Sciatic nerve (tissue), 2 donors: ENCODE measurements around the gene TSPEAR. TPM values are rescaled to one million over a fixed set of nuclear protein-coding genes. Genes with fewer than 3 reads are reported as not detected.

Experiments
- ATAC-seq: fragments of 200-7000 bp; cut with Tn5 transposase; one replicate; pipeline ENCODE4 v1.9.1; 2020; ENCODE audit warnings: mild to moderate bottlenecking, moderate library complexity
- DNase-seq: peaks from one replicate; pipeline ENCODE4 v3.0.0-alpha.2; 2020; ENCODE audit warnings: low spot score
- intact Hi-C: fragments of 100-400 bp; cut with DNase I; formaldehyde crosslinking; loops from one replicate; pipeline ENCODE4 v1.14.2; 2022
- total RNA-seq: library from RNA; stranded (reverse); fragmentation: NEBNext Ultra II Directional; extraction: Animal tissue kit (Norgen Biotek cat#: 25700); gene quantifications from one replicate; pipeline ENCODE4 v1.2.1, GENCODE V29; 2021
- donor health status: DM: no; HTN: no; CAD: no.
- donor health status: DM: no; HTN: no; CAD: no.

The TSPEAR gene
- total RNA-seq, result not detected

- ATAC-seq (no peak), DNase-seq (peak; percentile 40)
- intact Hi-C loops, result no loop called here
Measured at GRCh38 chr21:44711327-44712202, at the start of gene TSPEAR. Gene TSPEAR, minus strand, starts transcription at chr21:44711572. Its CDS starts 58 bp downstream, at chr21:44711514.

DNA sequence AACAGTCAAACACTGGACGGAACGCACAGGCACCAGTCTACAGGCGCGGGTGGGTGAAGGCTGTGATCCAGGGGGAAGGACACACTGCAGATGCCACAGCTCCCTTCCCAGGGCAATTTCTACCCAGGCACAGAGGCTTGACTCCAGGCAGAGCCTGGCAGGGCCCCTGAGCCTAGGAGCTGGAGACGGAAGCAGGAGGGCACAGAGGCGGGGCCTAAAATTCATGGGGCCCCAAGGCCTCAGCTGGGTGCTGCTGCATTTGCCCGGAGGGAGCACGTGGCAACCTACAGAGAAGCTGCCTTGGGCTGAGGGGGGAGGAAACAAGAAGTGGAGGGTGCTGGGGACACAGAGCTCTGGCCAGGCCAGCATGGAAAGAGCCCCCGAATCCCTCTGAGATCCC, 49.0 kb upstream of the TSPEAR start:
- DNase-seq, result peak; percentile 30
- intact Hi-C loops, result no loop called here

GRCh38 chr21:44759628-44760285, 48.4 kb upstream of the TSPEAR start:
- ATAC-seq, result no peak
- DNase-seq, result peak; percentile 47
- intact Hi-C loops, result no loop called here

More for the DNA sequence above, 49.0 kb upstream of the TSPEAR start:
- ATAC-seq, result no peak

DNA sequence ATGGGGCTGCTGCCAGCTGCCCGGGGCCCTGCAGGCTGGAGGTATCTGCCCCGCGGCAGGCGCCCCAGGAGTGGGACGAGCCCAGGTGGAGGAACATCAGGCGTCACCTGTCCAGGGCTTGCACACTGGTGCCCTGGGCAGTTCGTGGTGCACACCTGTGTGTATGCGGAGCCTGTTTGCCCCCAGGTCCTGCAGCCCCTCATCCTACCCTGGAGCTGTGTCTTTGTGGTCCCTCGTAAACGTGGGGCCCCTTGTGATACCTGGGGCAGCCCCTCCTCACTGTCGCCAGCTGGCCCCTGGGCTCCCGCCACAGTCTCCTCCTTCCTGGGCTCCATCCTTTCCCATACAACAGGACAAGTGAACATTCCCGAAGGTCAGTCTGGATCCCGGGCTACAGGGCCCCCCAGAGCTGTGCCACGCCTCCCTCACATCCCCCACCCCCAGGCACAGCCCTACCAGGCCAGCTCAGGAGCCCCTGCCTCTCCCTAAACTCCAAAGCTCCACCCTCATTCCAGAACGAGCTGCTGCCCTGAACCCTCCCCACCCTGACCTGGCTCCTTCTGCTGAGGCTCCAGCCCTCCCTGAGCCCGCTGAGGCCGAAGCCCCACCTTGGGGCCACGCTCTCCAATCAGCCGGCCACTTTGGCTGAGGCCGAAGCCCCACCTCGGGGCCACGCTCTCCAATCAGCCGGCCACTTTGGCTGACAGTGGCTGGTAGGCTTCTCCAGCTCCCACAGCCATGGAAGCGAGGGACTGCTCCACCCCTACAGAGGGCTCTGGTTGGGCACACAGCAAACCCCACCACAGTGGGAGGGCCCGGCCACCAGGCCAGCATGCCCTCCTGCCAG, 47.6 kb upstream of the TSPEAR start:
- ATAC-seq, result no peak
- DNase-seq, result peak; percentile 35
- intact Hi-C loops, result no loop called here

- intact Hi-C loops, result no loop called here
- DNase-seq (peak; percentile 49), ATAC-seq (no peak)
Measured at GRCh38 chr21:44758141-44758561, 46.8 kb upstream of the TSPEAR start.

- intact Hi-C loops, result no loop called here
- DNase-seq (peak; percentile 38), ATAC-seq (no peak)
Measured at GRCh38 chr21:44757731-44758130, 46.4 kb upstream of the TSPEAR start.

DNA sequence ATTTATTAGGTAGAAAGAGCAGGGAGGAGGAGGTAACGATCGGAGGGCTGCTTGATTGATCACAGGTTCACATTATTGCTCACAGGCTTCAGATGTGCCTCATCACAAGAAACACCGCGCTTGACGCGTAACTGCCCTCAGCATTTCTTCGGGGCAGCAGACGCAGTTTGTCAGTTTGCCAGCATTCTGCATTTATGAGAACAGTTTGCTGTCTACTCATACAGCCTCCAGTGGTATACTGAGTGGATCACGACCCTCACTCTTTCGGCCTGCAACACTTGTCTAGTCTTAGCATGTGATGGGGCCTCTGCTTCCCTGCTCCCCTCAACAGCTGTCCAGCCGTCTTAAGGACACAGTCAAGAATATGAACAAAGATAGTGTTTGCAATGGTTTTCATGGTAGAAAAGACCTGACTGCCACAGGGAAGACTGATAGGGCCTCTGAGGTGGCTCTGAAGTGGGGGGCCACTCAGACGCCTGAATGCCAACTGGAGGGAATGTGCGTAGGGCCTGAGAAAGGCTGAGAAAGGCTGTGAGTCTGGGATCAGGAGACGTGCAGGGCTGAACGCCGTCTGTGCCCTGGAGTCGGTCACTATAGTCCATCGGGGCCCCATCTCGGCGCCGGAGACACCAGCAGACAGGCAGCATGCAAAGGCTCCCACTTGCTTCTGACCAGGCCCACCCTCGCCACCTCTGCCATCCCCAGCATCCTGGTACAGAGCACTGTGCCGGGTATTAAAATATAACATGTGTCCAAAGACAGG, 45.2 kb upstream of the TSPEAR start:
- ATAC-seq, result no peak
- peak; percentile 42 for DNase-seq
- intact Hi-C loops, result no loop called here

GRCh38 chr21:44755227-44755626, 43.9 kb upstream of the TSPEAR start:
- ATAC-seq, result no peak
- intact Hi-C loops, result no loop called here
- peak; percentile 14 for DNase-seq

DNA sequence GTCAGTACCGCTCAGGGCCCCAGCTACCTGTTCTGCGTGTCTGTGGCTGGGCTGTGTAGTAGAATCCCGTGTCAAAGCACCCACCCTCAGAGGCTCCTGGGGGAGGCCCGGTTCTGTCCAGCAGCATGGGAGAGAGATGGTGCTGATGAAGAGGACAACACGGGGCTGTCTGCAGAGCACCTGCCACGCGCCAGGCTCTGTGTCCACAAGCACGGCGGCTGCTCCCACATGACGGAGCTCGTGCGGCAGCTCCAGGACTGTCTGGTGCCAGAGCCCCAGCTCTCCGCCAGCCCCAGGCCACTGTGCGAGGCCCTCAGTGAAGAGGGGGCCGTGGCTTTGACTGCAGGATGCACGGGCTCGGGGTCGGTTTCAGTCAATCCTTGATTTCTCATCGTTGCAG, 42.0 kb upstream of the TSPEAR start:
- DNase-seq (peak; percentile 42), ATAC-seq (no peak)
- intact Hi-C loops, result no loop called here

DNA sequence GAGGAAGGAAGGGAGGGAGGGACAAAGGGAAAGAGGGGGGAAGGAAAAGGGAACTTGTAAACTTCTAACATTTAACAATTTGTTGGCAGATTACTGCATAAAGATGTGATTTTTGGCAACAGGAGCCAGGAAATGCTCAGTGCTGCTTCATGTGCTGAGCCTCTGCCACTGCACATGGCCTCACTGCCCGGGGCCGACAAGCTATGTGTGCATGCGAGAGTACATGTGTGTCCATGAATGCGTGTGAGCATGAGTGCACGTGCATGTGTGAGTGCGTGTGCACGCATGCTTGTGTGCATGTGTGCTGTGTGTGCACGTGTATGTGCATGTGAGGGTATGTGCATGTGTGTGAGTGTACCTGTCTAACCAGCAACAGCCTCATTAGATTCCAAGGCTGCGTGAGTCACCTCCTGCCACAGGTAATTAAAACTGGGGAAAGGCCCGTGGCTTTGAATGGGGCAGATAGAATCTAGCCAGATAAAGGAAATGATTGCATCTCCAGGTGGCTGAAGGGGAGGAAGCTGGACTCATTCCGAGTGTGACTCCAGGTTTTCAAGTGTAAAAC, 41.4 kb upstream of the TSPEAR start:
- no peak for ATAC-seq
- intact Hi-C loops, result no loop called here
- peak; percentile 13 for DNase-seq

DNA sequence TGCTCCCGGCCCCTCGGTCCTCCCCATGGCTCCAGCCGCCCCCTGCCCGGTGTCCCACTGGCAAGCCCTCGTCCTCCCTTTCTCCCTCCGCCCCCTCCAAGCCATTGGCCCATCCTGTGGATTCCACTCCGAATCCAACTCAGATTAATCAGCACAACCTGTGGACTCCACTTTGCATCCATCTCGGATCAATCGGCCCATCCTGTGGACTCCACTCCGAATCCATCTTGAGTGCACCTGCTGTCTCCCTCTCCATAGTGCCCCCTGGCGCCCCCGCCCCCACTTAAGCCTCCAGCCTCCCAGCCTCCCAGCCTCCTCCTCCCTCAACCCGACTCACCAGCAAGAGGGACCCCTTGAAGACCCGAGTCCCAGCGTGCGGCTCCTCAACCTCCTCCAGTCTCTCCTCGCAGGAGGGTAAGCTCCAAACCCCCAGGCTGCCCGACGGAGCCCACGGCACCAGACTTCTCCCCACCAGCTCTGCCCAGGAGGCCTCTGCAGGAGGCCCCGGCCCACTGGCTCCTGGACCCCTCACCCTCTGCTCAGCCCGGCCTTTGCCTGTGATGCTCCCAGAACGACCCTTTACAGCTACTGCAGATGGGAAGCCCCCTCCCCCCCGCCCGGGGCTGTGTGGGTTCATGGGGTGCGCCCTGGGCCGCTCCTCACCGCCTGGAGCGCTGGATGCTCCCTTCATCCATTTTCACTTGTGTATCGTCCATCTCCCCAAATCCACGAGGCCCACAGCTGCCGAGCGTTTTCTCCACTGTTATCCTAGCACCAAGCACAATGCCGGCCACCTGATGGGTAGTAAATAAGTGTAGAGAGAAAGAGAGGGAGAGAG, 40.6 kb upstream of the TSPEAR start:
- ATAC-seq, result no peak
- peak; percentile 52 for DNase-seq
- intact Hi-C loops, result no loop called here

GRCh38 chr21:44751186-44751798, 39.9 kb upstream of the TSPEAR start:
- intact Hi-C loops, result no loop called here
- peak; percentile 44 for DNase-seq
- ATAC-seq, result no peak

DNA sequence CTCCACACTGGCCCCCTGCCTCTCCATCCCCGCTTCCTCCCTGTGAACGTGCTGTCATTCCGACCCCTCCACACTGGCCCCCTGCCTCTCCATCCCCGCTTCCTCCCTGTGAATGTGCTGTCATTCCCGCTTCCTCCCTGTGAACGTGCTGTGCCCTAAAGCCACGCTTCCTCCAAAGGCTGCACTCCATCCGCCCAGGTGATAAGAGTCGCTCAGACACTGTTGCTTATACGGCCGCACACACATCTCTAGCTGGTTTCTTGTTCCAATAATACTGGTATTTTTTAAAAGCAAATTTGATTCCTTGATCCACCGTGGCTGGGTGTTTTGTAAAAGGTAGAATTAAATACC, 39.3 kb upstream of the TSPEAR start:
- intact Hi-C loops, result no loop called here
- no peak for ATAC-seq
- no peak for DNase-seq

DNA sequence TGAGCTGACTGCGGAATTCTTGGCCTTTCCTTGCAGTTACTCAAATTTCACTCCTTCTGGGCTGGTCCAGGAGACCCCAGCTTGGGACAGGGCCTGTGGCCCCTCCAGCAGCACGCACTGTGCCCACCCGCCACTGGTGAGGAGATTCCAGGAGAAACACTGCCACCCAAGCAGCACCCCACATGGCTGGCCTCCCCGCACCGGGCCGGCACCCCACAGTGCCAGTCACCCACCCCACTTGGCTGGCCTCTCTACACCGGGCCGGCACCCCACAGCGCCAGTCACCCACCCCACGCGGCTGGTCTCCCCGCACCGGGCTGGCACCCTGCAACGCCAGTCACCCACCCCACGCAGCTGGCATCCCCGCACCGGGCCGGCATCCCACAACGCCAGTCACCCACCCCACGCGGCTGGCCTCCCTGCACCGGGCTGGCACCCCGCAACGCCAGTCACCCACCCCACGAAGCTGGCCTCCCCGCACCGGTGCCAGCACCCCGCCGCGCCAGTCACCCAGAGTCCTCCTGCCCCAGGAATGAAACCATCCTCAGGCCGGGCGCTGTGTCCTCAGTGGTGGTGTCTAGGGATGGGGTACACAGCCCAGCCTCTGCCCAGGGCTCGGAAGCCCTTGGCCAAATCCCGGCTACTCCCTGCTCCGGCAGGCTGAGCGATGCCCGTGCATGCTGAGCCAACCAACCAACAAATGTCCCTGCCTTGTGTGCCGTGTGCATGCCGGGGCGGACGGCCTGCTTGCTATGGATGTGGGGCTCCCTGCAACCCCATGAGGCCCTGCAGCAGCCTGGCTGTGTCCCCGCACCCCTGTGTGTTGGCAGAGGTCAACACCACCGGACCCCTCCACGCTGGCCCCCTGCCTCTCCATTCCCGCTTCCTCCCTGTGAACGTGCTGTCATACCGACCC, 38.6 kb upstream of the TSPEAR start:
- intact Hi-C loops, result no loop called here
- DNase-seq (no peak), ATAC-seq (no peak)

GRCh38 chr21:44749116-44749758, 37.9 kb upstream of the TSPEAR start:
- no peak for ATAC-seq
- DNase-seq, result no peak
- intact Hi-C loops, result no loop called here

- intact Hi-C loops, result no loop called here
- no peak for DNase-seq
- no peak for ATAC-seq
Measured at GRCh38 chr21:44748621-44749020, 37.2 kb upstream of the TSPEAR start.
